ENCODE measurements around the gene CTSO. TPM values are rescaled to one million over a fixed set of nuclear protein-coding genes. Genes with fewer than 3 reads are reported as not detected.

CTSO gene
- total RNA-seq, 2 experiments from 2014 or later: 3.7 to 3.8 TPM

- intact Hi-C loops (cut with DNase I, micrococcal nuclease): no loop called here
- H3K9me3 ChIP-seq (ENCODE audit: control insufficient read depth in 1 of 2, insufficient read depth in 1 of 2, low read length in 2 of 2): no peaks in the 10 kb centered on the region
- no peak overlapping the region for H3K27ac Mint-ChIP-seq
- H3K27me3 ChIP-seq (ENCODE audit: control insufficient read depth in 1 of 2, insufficient read depth in 2 of 2, low read length in 2 of 2): peaks cover 0 to 4% of the 10 kb centered on the region in 2 experiments
- no peaks in the 10 kb centered on the region for H3K4me1 Mint-ChIP-seq (ENCODE audit: low read depth)
- no peaks in the 10 kb centered on the region for H3K36me3 Mint-ChIP-seq (ENCODE audit: low read depth)
- H3K27me3 Mint-ChIP-seq: peaks cover 15% of the 10 kb centered on the region
- H3K4me3 Mint-ChIP-seq: no peak overlapping the region
- POLR2A ChIA-PET: no interaction called here
- ATAC-seq (ENCODE audit: poor library complexity) (no peak), DNase-seq (no peak)
- H3K27ac ChIP-seq (ENCODE audit: low read depth in 1 of 2, low read length in 2 of 2): no peak overlapping the region
- no peaks in the 10 kb centered on the region for H3K4me1 ChIP-seq (ENCODE audit: insufficient read depth, low read length)
- H3K4me3 ChIP-seq (ENCODE audit: low read length): no peak overlapping the region
- no peak for TF ChIP-seq CTCF (IDR thresholded peaks at IDR 0.05)
- no peaks in the 10 kb centered on the region for H3K36me3 ChIP-seq (ENCODE audit: insufficient read depth, low read length)
- H3K9me3 Mint-ChIP-seq: no peaks in the 10 kb centered on the region
- CTCF ChIA-PET: no interaction called here
These were observed 47.0 kb downstream of the CTSO start for GRCh38 chr4:155906554-155907247.

- no peaks in the 10 kb centered on the region for H3K4me1 Mint-ChIP-seq (ENCODE audit: low read depth)
These were observed 49.3 kb downstream of the CTSO start for GRCh38 chr4:155904331-155904730.

GRCh38 chr4:155903453-155903852 lies 50.2 kb downstream of the CTSO start, which contains the start of gene TDO2:
TDO2 (plus strand) TSS chr4:155903696; CDS start chr4:155903759, 63 bp downstream.
- Histone ChIP-seq H3K36me3 (ENCODE audit: insufficient read depth, low read length) (no peaks in the 10 kb centered on the region), H3K4me1 (ENCODE audit: insufficient read depth, low read length) (no peaks in the 10 kb centered on the region), H3K9me3 (ENCODE audit: control insufficient read depth in 1 of 2, insufficient read depth in 1 of 2, low read length in 2 of 2) (no peaks in the 10 kb centered on the region), H3K4me3 (ENCODE audit: low read length) (no peak within 1 kb of the TSS), H3K27ac (ENCODE audit: low read depth in 1 of 2, low read length in 2 of 2) (no peak within 1 kb of the TSS), H3K27me3 (ENCODE audit: control insufficient read depth in 1 of 2, insufficient read depth in 2 of 2, low read length in 2 of 2) (no peaks in the 10 kb centered on the region)
- ATAC-seq (ENCODE audit: poor library complexity) (no peak), DNase-seq (no peak)
- no peak for TF ChIP-seq CTCF (IDR thresholded peaks at IDR 0.05)
- ChIA-PET CTCF (no interaction called here), POLR2A (no interaction called here)
- Mint-ChIP-seq H3K27ac (no peak within 1 kb of the TSS), H3K4me1 (ENCODE audit: low read depth) (no peaks in the 10 kb centered on the region), H3K36me3 (ENCODE audit: low read depth) (no peaks in the 10 kb centered on the region), H3K4me3 (no peak within 1 kb of the TSS), H3K9me3 (no peaks in the 10 kb centered on the region), H3K27me3 (peaks cover 15% of the 10 kb centered on the region)
- intact Hi-C loops (cut with DNase I, micrococcal nuclease): no loop called here

More at GRCh38 chr4:155904331-155904730, 49.3 kb downstream of the CTSO start:
- no peaks in the 10 kb centered on the region for H3K9me3 ChIP-seq (ENCODE audit: control insufficient read depth in 1 of 2, insufficient read depth in 1 of 2, low read length in 2 of 2)
- H3K36me3 ChIP-seq (ENCODE audit: insufficient read depth, low read length): no peaks in the 10 kb centered on the region
- no peaks in the 10 kb centered on the region for H3K36me3 Mint-ChIP-seq (ENCODE audit: low read depth)
- H3K4me1 ChIP-seq (ENCODE audit: insufficient read depth, low read length): no peaks in the 10 kb centered on the region
- no peak for DNase-seq
- H3K27ac Mint-ChIP-seq: no peak overlapping the region
- no peak overlapping the region for H3K4me3 ChIP-seq (ENCODE audit: low read length)
- H3K9me3 Mint-ChIP-seq: no peaks in the 10 kb centered on the region
- peaks cover 0 to 4% of the 10 kb centered on the region in 2 experiments for H3K27me3 ChIP-seq (ENCODE audit: control insufficient read depth in 1 of 2, insufficient read depth in 2 of 2, low read length in 2 of 2)
- POLR2A ChIA-PET: no interaction called here
- no peak for ATAC-seq (ENCODE audit: poor library complexity)
- H3K27ac ChIP-seq (ENCODE audit: low read depth in 1 of 2, low read length in 2 of 2): no peak overlapping the region
- peaks cover 15% of the 10 kb centered on the region for H3K27me3 Mint-ChIP-seq
- intact Hi-C loops (cut with DNase I, micrococcal nuclease): no loop called here
- H3K4me3 Mint-ChIP-seq: no peak overlapping the region
- CTCF ChIA-PET: no interaction called here
- no peak for TF ChIP-seq CTCF (IDR thresholded peaks at IDR 0.05)
